DND-41 (cell line): Measurements from ENCODE around the gene CAMK2N2.

Source experiments
- ATAC-seq: fragments of 200-7000 bp; cut with Tn5 transposase; 3 replicates; pipeline ENCODE4 v1.9.1; 2021; ENCODE audit warnings: low read depth; ENCODE audit not compliant: insufficient read depth
- DNase-seq: peaks from one replicate; pipeline ENCODE4 v3.0.0-alpha.2; 2020
- H2AFZ ChIP-seq: 2 replicates; pipeline ENCODE4 v1.6.0; 2012; ENCODE audit warnings: low read depth, low read length
- H3K27ac ChIP-seq: 2 replicates; pipeline ENCODE4 v1.5.1; 2012; ENCODE audit warnings: low read length, inconsistent platforms
- H3K27me3 ChIP-seq: fragments of 200-600 bp; sonication (generic); 2 replicates; pipeline ENCODE4 v1.6.0; 2012; ENCODE audit warnings: low read length, mild to moderate bottlenecking, inconsistent platforms; ENCODE audit not compliant: insufficient read depth, poor library complexity
- H3K36me3 ChIP-seq: 2 replicates; pipeline ENCODE4 v1.5.1; 2012; ENCODE audit warnings: low read length, inconsistent platforms; ENCODE audit not compliant: insufficient read depth
- H3K4me1 ChIP-seq: 2 replicates; pipeline ENCODE4 v1.5.1; 2012; ENCODE audit warnings: mild to moderate bottlenecking, low read length; ENCODE audit not compliant: insufficient read depth
- H3K4me2 ChIP-seq: 2 replicates; pipeline ENCODE4 v1.6.0; 2012; ENCODE audit warnings: mild to moderate bottlenecking, moderate library complexity, low read length, inconsistent platforms; ENCODE audit not compliant: insufficient read depth
- H3K4me3 ChIP-seq, 2 experiments: fragments of 200-600 bp in 1 of 2; shearing (Covaris generic) in 1 of 2; 2 replicates each; pipeline ENCODE4 v1.5.1; 2012 to 2016; ENCODE audit warnings: inconsistent platforms in 2 of 2, low read length in 2 of 2, mild to moderate bottlenecking in 2 of 2, low read depth in 1 of 2, moderate library complexity in 1 of 2
- H3K79me2 ChIP-seq: 2 replicates; pipeline ENCODE4 v1.6.0; 2012; ENCODE audit warnings: low read length, inconsistent platforms; ENCODE audit not compliant: insufficient read depth
- H3K9ac ChIP-seq: 2 replicates; pipeline ENCODE4 v1.6.0; 2012; ENCODE audit warnings: low read depth, mild to moderate bottlenecking, inconsistent platforms, low read length, moderate library complexity
- H3K9me3 ChIP-seq: 2 replicates; pipeline ENCODE4 v1.5.1; 2012; ENCODE audit warnings: low read length, moderate library complexity, mild to moderate bottlenecking, inconsistent platforms; ENCODE audit not compliant: insufficient read depth, severe bottlenecking
- H4K20me1 ChIP-seq: 2 replicates; pipeline ENCODE4 v1.6.0; 2012; ENCODE audit warnings: low read length; ENCODE audit not compliant: insufficient read depth
- EZH2 ChIP-seq: IDR thresholded peaks from 3 replicates; pipeline ENCODE4 v1.6.1; 2012; ENCODE audit warnings: borderline replicate concordance, low read depth, mild to moderate bottlenecking, moderate library complexity, low read length, inconsistent platforms; ENCODE audit not compliant: severe bottlenecking
- TF ChIP-seq, protein P1 (sequence below): IDR thresholded peaks from 2 replicates; pipeline ENCODE4 v1.5.1; 2012; ENCODE audit warnings: borderline replicate concordance, low read length, moderate library complexity, mild to moderate bottlenecking; ENCODE audit not compliant: poor library complexity, severe bottlenecking; ENCODE audit errors: extremely low read depth

The CAMK2N2 gene

GRCh38 chr3:184290331-184290730, 29.0 kb upstream of the CAMK2N2 start:
- Histone ChIP-seq H3K36me3 (no peaks in the 10 kb centered on the region), H3K27ac (no peak overlapping the region), H3K4me1 (no peaks in the 10 kb centered on the region), H3K4me3 (no peak overlapping the region), H3K9ac (no peak overlapping the region), H3K27me3 (peaks cover 7% of the 10 kb centered on the region), H2AFZ (no peak overlapping the region), H3K79me2 (no peaks in the 10 kb centered on the region), H4K20me1 (no peaks in the 10 kb centered on the region), H3K4me2 (no peak overlapping the region), H3K9me3 (no peaks in the 10 kb centered on the region)
- DNase-seq, result no peak
- TF ChIP-seq, protein P1, sequence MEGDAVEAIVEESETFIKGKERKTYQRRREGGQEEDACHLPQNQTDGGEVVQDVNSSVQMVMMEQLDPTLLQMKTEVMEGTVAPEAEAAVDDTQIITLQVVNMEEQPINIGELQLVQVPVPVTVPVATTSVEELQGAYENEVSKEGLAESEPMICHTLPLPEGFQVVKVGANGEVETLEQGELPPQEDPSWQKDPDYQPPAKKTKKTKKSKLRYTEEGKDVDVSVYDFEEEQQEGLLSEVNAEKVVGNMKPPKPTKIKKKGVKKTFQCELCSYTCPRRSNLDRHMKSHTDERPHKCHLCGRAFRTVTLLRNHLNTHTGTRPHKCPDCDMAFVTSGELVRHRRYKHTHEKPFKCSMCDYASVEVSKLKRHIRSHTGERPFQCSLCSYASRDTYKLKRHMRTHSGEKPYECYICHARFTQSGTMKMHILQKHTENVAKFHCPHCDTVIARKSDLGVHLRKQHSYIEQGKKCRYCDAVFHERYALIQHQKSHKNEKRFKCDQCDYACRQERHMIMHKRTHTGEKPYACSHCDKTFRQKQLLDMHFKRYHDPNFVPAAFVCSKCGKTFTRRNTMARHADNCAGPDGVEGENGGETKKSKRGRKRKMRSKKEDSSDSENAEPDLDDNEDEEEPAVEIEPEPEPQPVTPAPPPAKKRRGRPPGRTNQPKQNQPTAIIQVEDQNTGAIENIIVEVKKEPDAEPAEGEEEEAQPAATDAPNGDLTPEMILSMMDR, result no peak
- no peak for TF ChIP-seq EZH2
- no peak for ATAC-seq

- no peaks in the 10 kb centered on the region for H3K9me3 ChIP-seq
- H3K79me2 ChIP-seq, result no peaks in the 10 kb centered on the region
- TF ChIP-seq, protein P1, result peak; percentile 82
- no peak for TF ChIP-seq EZH2
- H3K4me1 ChIP-seq, result no peaks in the 10 kb centered on the region
- no peaks in the 10 kb centered on the region for H4K20me1 ChIP-seq
- H3K27ac ChIP-seq, result no peak overlapping the region
- no peak overlapping the region for H2AFZ ChIP-seq
- H3K36me3 ChIP-seq, result no peaks in the 10 kb centered on the region
- ATAC-seq (peak; percentile 90), DNase-seq (peak; percentile 73)
- no peak overlapping the region for H3K4me3 ChIP-seq
- H3K4me2 ChIP-seq, result no peak overlapping the region
- peaks cover 7% of the 10 kb centered on the region for H3K27me3 ChIP-seq
- no peak overlapping the region for H3K9ac ChIP-seq
Measured at GRCh38 chr3:184289426-184289938, 28.1 kb upstream of the CAMK2N2 start.

- H2AFZ ChIP-seq, result no peak overlapping the region
- no peaks in the 10 kb centered on the region for H4K20me1 ChIP-seq
- ATAC-seq (peak; percentile 44; the same call in 1 of the 3 replicates), DNase-seq (peak; percentile 38)
- no peaks in the 10 kb centered on the region for H3K27me3 ChIP-seq
- no peak overlapping the region for H3K9ac ChIP-seq
- no peak overlapping the region for H3K27ac ChIP-seq
- H3K79me2 ChIP-seq, result no peaks in the 10 kb centered on the region
- no peak overlapping the region for H3K4me2 ChIP-seq
- TF ChIP-seq EZH2, result no peak
- TF ChIP-seq, protein P1, result peak; percentile 48
- no peaks in the 10 kb centered on the region for H3K9me3 ChIP-seq
- H3K4me1 ChIP-seq, result no peaks in the 10 kb centered on the region
- H3K4me3 ChIP-seq, result no peak overlapping the region
- H3K36me3 ChIP-seq, result no peaks in the 10 kb centered on the region
Measured at GRCh38 chr3:184284696-184285095, 23.3 kb upstream of the CAMK2N2 start.

DNA sequence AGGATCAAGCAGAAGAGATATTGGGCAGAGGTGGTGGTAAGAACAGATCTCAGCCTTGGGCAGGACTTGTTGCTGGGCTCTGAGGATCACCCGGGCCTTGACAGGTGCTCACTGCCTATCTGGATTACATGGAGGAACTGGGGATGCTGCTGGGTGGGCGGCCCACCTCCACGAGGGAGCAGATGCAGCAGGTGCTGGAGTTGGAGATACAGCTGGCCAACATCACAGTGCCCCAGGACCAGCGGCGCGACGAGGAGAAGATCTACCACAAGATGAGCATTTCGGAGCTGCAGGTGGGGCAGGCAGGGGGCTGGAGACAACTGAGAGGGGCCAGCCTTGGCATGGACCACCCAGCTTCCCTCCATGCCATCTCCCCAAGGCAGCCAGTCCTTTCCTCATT, 22.3 kb upstream of the CAMK2N2 start:
- Histone ChIP-seq H3K4me1 (no peaks in the 10 kb centered on the region), H2AFZ (no peak overlapping the region), H3K9me3 (no peaks in the 10 kb centered on the region), H3K9ac (no peak overlapping the region), H3K4me3 (no peak overlapping the region), H3K27me3 (no peaks in the 10 kb centered on the region), H4K20me1 (no peaks in the 10 kb centered on the region), H3K27ac (no peak overlapping the region), H3K4me2 (no peak overlapping the region), H3K36me3 (no peaks in the 10 kb centered on the region), H3K79me2 (no peaks in the 10 kb centered on the region)
- TF ChIP-seq, protein P1, result no peak
- TF ChIP-seq EZH2, result no peak
- ATAC-seq (no peak), DNase-seq (no peak)
